Measurements from ENCODE around the gene ACP2. TPM values are rescaled to one million over a fixed set of nuclear protein-coding genes. Genes with fewer than 3 reads are reported as not detected.

Gene ACP2
- total RNA-seq, 2 experiments from 2014 or later = 9.4 to 13.4 TPM

GRCh38 chr11:47256374-47256773, 7.8 kb upstream of the ACP2 start:
- H3K36me3 Mint-ChIP-seq (ENCODE audit: low read depth) = no peaks in the 10 kb centered on the region
- H3K4me3 Mint-ChIP-seq = no peak overlapping the region
- no peak for ATAC-seq
- peaks cover 18% of the 10 kb centered on the region for H3K4me1 Mint-ChIP-seq (ENCODE audit: low read depth)
- POLR2A ChIA-PET = no interaction called here
- H3K27me3 Mint-ChIP-seq = no peaks in the 10 kb centered on the region
- H3K9me3 Mint-ChIP-seq = no peaks in the 10 kb centered on the region
- H3K27ac Mint-ChIP-seq = no peak overlapping the region
- DNase-seq = no peak
- CTCF ChIA-PET = interaction anchor here (4.2 kb wide), 1 partner anchor 77 kb away, joined by 46 read pairs; the partner anchor contains the start of gene ARFGAP2
- TF ChIP-seq CTCF (IDR thresholded peaks at IDR 0.05) = no peak
- intact Hi-C loops (cut with micrococcal nuclease) = loop anchor here (5.0 kb wide), 2 partner anchors 39 to 79 kb away; partner anchors contain the start of gene ARFGAP2

- Mint-ChIP-seq H3K36me3 (ENCODE audit: low read depth) (no peaks in the 10 kb centered on the region), H3K9me3 (no peaks in the 10 kb centered on the region), H3K4me1 (ENCODE audit: low read depth) (peaks cover 22% of the 10 kb centered on the region), H3K27ac (peak overlapping the region; percentile 50), H3K27me3 (no peaks in the 10 kb centered on the region), H3K4me3 (no peak overlapping the region)
- intact Hi-C loops (cut with micrococcal nuclease) = no loop called here
- DNase-seq (no peak), ATAC-seq (no peak)
- ChIA-PET CTCF (interaction anchor here (1.5 kb wide), 1 partner anchor 77 kb away, joined by 3 read pairs; no protein-coding TSS in a partner anchor), POLR2A (interaction anchor here (0.6 to 1.2 kb wide), 2 partner anchors 12 to 40 kb away, joined by 3 to 4 read pairs; partner anchors contain the start of gene DDB2)
- no peak for TF ChIP-seq CTCF (IDR thresholded peaks at IDR 0.05)
Observed at GRCh38 chr11:47254386-47254785, 5.8 kb upstream of the ACP2 start.

- POLR2A ChIA-PET = interaction anchor here (1.2 kb wide), 1 partner anchor 11 kb away, joined by 4 read pairs; no protein-coding TSS in a partner anchor
- TF ChIP-seq CTCF (IDR thresholded peaks at IDR 0.05) = no peak
- DNase-seq (no peak), ATAC-seq (no peak)
- intact Hi-C loops (cut with micrococcal nuclease) = no loop called here
- H3K36me3 Mint-ChIP-seq (ENCODE audit: low read depth) = no peaks in the 10 kb centered on the region
- H3K4me3 Mint-ChIP-seq = no peak overlapping the region
- H3K27me3 Mint-ChIP-seq = no peaks in the 10 kb centered on the region
- H3K27ac Mint-ChIP-seq = no peak overlapping the region
- no peaks in the 10 kb centered on the region for H3K9me3 Mint-ChIP-seq
- H3K4me1 Mint-ChIP-seq (ENCODE audit: low read depth) = peaks cover 21% of the 10 kb centered on the region
- CTCF ChIA-PET = no interaction called here
Observed at GRCh38 chr11:47253660-47254059, 5.0 kb upstream of the ACP2 start.

GRCh38 chr11:47251751-47252150, 3.1 kb upstream of the ACP2 start:
- DNase-seq = no peak
- no peak overlapping the region for H3K27ac Mint-ChIP-seq
- no peaks in the 10 kb centered on the region for H3K27me3 Mint-ChIP-seq
- CTCF ChIA-PET = interaction anchor here (6.6 kb wide), 1 partner anchor 8 kb away, joined by 47 read pairs; the partner anchor contains the start of gene NR1H3
- H3K4me3 Mint-ChIP-seq = no peak overlapping the region
- no peaks in the 10 kb centered on the region for H3K36me3 Mint-ChIP-seq (ENCODE audit: low read depth)
- no peaks in the 10 kb centered on the region for H3K9me3 Mint-ChIP-seq
- POLR2A ChIA-PET = no interaction called here
- TF ChIP-seq CTCF (IDR thresholded peaks at IDR 0.05) = no peak
- ATAC-seq = no peak
- intact Hi-C loops (cut with micrococcal nuclease) = no loop called here
- H3K4me1 Mint-ChIP-seq (ENCODE audit: low read depth) = peaks cover 31% of the 10 kb centered on the region

GRCh38 chr11:47249378-47249715, 733 bp upstream of the ACP2 start:
- Mint-ChIP-seq H3K4me3 (peak overlapping the region; percentile 95), H3K4me1 (ENCODE audit: low read depth) (peaks cover 26% of the 10 kb centered on the region), H3K9me3 (no peaks in the 10 kb centered on the region), H3K27ac (peak overlapping the region; percentile 98), H3K27me3 (no peaks in the 10 kb centered on the region), H3K36me3 (ENCODE audit: low read depth) (peaks cover 3% of the 10 kb centered on the region)
- ChIA-PET POLR2A (interaction anchor here (0.7 to 9.2 kb wide), 13 partner anchors 8 to 166 kb away, joined by 3 to 118 read pairs (median 7); partner anchors contain the start of genes DDB2, NR1H3 and PACSIN3), CTCF (interaction anchor here (0.7 to 6.6 kb wide), 7 partner anchors 10 to 175 kb away, joined by 3 to 47 read pairs (median 6); partner anchors contain the start of genes DDB2 and NR1H3)
- intact Hi-C loops (cut with micrococcal nuclease) = no loop called here
- DNase-seq (no peak), ATAC-seq (no peak)
- TF ChIP-seq CTCF (IDR thresholded peaks at IDR 0.05) = no peak

All from activated CD8-positive, alpha-beta T cell treated with anti-CD3 and anti-CD28 coated beads for 36 hours (primary cell).